ELF-1 (cell line): ENCODE results near the gene FCMR.

Experiments
- DNase-seq: peaks from one replicate; pipeline ENCODE4 v3.0.0-alpha.2; 2016; ENCODE audit warnings: low read depth, low spot score

Gene FCMR, protein sequence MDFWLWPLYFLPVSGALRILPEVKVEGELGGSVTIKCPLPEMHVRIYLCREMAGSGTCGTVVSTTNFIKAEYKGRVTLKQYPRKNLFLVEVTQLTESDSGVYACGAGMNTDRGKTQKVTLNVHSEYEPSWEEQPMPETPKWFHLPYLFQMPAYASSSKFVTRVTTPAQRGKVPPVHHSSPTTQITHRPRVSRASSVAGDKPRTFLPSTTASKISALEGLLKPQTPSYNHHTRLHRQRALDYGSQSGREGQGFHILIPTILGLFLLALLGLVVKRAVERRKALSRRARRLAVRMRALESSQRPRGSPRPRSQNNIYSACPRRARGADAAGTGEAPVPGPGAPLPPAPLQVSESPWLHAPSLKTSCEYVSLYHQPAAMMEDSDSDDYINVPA

GRCh38 chr1:206921772-206922265, at the start of gene FCMR:
Gene FCMR (minus strand): TSS chr1:206921941. CDS start chr1:206921854, 87 bp downstream.
- no peak for DNase-seq

DNA sequence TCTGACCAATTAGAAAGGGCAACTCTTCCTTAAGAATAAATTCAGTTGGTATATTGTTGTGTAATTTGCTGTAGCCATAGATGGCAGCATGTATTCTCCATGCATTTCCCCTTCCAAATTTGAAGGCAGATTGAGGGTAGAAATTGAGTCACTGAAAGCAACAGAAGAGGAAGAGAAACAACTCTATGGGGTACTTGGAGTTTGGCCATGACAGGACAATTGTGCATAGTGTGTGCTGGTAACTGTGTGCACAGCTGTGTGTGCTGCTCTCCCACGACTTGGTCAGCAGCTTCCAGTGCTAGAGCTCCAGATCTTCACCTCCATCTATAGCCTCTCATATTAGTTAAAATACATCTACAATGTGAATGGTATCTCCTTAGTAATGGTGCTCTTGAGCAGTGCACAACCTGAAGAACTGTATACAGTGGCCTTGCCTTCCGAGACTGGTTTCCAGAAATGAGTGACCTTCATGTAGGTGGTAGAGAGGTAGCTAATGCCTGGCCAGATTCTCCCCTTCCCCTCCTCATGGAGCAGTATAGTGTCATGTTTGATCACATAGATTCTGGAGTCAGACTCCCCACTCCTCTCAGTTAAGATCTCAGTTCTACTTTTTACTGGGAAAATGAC, 49.4 kb upstream of the FCMR start:
- no peak for DNase-seq

GRCh38 chr1:206970446-206970845, 48.7 kb upstream of the FCMR start, which contains the start of gene FCAMR:
Gene FCAMR (minus strand): TSS chr1:206970460. CDS start chr1:206970125, 335 bp downstream.
- no peak for DNase-seq

GRCh38 chr1:206969090-206969489, 47.3 kb upstream of the FCMR start:
- no peak for DNase-seq

DNA sequence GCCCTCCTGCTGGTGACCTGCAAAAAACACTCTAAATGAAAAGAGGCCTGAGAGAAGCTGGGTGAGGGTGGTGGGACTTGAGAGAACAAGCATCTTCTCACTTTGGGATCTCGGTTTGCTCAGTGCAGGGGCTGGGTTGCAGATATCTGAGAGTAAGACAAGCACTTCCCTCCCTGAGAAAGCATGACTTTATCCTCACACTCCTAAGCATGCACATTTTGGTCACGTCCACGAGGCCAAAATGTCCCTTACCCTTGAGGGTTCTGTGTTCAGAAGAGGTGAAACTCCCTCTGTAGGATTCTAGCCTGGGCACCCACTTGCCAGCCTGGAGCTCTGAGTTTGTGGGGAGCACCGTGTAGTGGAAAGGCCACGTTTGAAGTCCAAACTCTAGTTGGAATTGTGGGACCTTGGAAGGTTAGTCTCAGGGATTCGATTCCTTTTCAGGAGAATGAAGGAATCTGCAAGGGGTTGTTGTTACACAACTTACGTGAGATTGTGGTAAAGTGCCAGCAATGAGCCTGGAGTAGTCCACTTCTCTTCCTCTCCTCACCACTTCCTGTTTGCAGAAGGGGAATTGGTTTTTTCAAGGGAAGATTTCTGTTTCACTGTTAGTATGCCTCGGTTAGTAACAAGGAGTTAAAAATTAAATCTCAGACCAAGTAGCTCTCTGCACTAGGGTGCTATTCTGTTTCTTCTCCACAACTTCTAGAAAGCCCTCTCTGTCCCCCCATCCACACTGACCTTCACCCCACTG, 45.5 kb upstream of the FCMR start:
- DNase-seq: no peak

GRCh38 chr1:206965781-206966180, 44.0 kb upstream of the FCMR start:
- DNase-seq: peak; percentile 69

DNA sequence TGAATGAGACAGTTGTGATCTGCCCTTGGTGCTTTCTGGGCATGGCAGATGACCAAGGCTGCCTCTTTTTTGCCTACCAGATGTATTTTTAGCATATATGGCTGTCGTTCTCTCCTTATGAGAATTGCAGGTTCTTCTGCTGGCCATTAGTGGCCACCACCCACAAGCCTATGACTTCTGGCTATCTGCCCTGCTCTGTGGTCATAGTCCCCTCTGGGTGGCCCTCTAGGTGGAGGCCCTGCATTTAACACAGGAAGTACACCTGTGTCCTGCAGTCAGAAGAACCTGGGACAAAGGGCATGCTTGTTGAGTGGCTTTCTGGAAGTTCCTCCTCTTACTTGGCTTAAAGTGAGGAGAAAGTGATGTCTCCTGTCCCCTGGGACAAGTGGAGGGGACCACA, 42.0 kb upstream of the FCMR start:
- no peak for DNase-seq

DNA sequence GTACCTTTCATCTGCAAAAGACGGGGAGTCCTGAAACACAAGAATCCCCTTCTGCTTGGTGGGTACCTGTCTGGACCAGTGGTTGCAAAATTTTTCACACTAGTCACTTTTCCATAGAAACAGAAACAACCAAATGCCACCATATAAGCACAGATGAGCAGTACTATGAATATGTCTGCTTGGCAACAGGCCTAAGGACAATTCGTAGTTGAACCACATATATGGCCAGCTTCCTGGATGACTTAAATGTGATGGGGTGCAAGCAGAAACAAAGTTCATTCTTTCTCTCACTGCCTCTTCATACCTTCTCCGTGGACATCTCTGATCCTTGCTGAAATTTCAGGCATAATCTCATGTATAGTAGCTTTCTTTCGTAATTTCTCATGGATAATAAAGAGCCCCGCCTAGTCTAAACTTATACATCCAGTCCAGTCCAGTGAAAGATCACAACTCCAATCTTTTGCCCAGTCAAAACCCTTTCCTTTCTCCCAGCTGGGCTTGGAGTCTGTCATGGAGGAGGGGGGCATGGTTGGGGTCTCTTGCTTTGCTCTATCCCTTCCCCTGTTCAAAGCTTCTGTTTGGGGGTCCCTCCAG, 41.5 kb upstream of the FCMR start:
- DNase-seq: no peak

- no peak for DNase-seq
These were observed 40.5 kb upstream of the FCMR start for GRCh38 chr1:206962272-206962671.

GRCh38 chr1:206961668-206962067, 39.9 kb upstream of the FCMR start:
- DNase-seq: peak; percentile 18

GRCh38 chr1:206960676-206961386, 39.1 kb upstream of the FCMR start:
- no peak for DNase-seq

- DNase-seq: no peak
These were observed 36.4 kb upstream of the FCMR start for GRCh38 chr1:206958144-206958543.

GRCh38 chr1:206957639-206958038, 35.9 kb upstream of the FCMR start:
- DNase-seq: no peak

- DNase-seq: peak; percentile 56
These were observed 34.0 kb upstream of the FCMR start for GRCh38 chr1:206955476-206956451.

- no peak for DNase-seq
These were observed 33.0 kb upstream of the FCMR start for GRCh38 chr1:206954459-206955342.

DNA sequence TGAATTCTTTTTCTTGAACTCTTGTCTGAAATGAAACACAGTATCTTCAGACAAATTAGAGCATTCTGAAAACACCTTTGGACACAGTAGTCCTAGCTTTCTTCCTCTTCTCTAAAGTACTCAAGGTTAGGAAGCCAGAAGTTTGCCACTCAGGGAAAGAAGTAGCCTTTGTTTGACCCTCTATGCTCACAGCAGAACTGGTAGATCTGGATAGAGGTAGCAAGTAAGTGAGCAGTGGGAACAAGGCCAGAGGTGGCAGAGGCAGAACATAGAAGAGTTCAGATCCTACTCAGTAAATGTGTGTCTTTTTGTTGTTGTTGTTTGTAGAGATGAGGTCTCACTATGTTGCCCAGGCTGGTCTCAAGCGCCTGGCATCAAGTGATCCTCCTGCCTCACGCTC, 31.9 kb upstream of the FCMR start:
- no peak for DNase-seq

GRCh38 chr1:206953126-206953525, 31.4 kb upstream of the FCMR start:
- no peak for DNase-seq

DNA sequence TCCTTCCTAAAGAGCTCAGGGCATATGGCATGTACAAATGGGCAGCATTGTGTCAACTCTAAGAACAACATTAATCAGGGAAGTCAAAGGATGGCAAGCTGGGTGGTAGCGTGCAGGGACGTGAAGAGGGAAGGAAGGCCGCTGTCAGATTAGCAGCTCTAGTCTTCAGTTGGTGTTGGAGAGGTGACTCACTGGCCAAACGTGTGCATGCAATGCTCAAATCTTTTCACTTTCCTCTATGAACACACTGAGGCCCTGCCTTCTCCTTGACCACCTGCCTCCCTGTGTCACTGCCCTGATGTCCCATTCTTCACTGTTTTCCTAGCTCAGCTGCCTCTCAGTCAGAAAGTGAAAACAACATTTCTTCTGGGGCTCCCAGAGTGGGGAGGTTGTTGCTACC, 30.4 kb upstream of the FCMR start:
- no peak for DNase-seq
